Mesendoderm (in vitro differentiated cells): ENCODE measurements around the gene CLIC6.

Source experiments
- DNase-seq: peaks from one replicate; pipeline ENCODE4 v3.0.0; 2013
- H2AK5ac ChIP-seq: 2 replicates; pipeline ENCODE4 v1.6.1; 2013; ENCODE audit warnings: low read length, inconsistent platforms
- H2BK120ac ChIP-seq: 2 replicates; pipeline ENCODE4 v1.6.1; 2013; ENCODE audit warnings: low read depth, mild to moderate bottlenecking, low read length, moderate library complexity, mixed read lengths
- H2BK15ac ChIP-seq: replicated peaks from 2 replicates; pipeline ENCODE4 v1.6.1; 2013; ENCODE audit warnings: low read depth, mild to moderate bottlenecking, moderate library complexity
- H2BK5ac ChIP-seq: 2 replicates; pipeline ENCODE4 v1.6.1; 2013; ENCODE audit warnings: low read length, inconsistent platforms
- H3K18ac ChIP-seq: 2 replicates; pipeline ENCODE4 v1.6.1; 2013; ENCODE audit warnings: mild to moderate bottlenecking, low read length, mixed read lengths
- H3K23ac ChIP-seq: one replicate; pipeline ENCODE4 v1.6.1; 2013; ENCODE audit warnings: low read length
- H3K27ac ChIP-seq: 2 replicates; pipeline ENCODE4 v1.5.1; 2013; ENCODE audit warnings: low read depth, mild to moderate bottlenecking, inconsistent platforms, low read length, moderate library complexity
- H3K27me3 ChIP-seq: 2 replicates; pipeline ENCODE4 v1.6.1; 2013; ENCODE audit warnings: low read length, control low read depth, mild to moderate bottlenecking, inconsistent platforms; ENCODE audit not compliant: insufficient read depth, poor library complexity
- H3K36me3 ChIP-seq: 2 replicates; pipeline ENCODE4 v1.6.1; 2013; ENCODE audit warnings: low read length, inconsistent platforms; ENCODE audit not compliant: control insufficient read depth, insufficient read depth
- H3K4ac ChIP-seq: one replicate; pipeline ENCODE4 v1.6.1; 2013; ENCODE audit warnings: low read depth, mild to moderate bottlenecking, low read length, moderate library complexity
- H3K4me1 ChIP-seq: 2 replicates; pipeline ENCODE4 v1.6.1; 2013; ENCODE audit warnings: low read depth, low read length, inconsistent platforms; ENCODE audit not compliant: control insufficient read depth
- H3K4me2 ChIP-seq: 2 replicates; pipeline ENCODE4 v1.6.1; 2013; ENCODE audit warnings: low read length
- H3K4me3 ChIP-seq: 2 replicates; pipeline ENCODE4 v1.5.1; 2013; ENCODE audit warnings: mild to moderate bottlenecking, low read length
- H3K56ac ChIP-seq: one replicate; pipeline ENCODE4 v1.6.1; 2013; ENCODE audit warnings: low read length
- H3K79me1 ChIP-seq: 2 replicates; pipeline ENCODE4 v1.6.1; 2013; ENCODE audit warnings: low read length, inconsistent platforms
- H3K79me2 ChIP-seq: 2 replicates; pipeline ENCODE4 v1.6.1; 2013; ENCODE audit warnings: mild to moderate bottlenecking, low read length; ENCODE audit not compliant: control insufficient read depth, insufficient read depth
- H3K9ac ChIP-seq: 2 replicates; pipeline ENCODE4 v1.6.1; 2013; ENCODE audit warnings: low read length, inconsistent platforms
- H4K5ac ChIP-seq: one replicate; pipeline ENCODE4 v1.6.1; 2013; ENCODE audit warnings: low read length
- H4K8ac ChIP-seq: one replicate; pipeline ENCODE4 v1.6.1; 2013; ENCODE audit warnings: low read depth, mild to moderate bottlenecking, control low read depth, low read length, moderate library complexity
- WGBS: extraction: QIAGEN DNeasy Blood & Tissue Kit; methylation state at CpG from one replicate; pipeline ENCODE4 v1.1.7; 2013; ENCODE audit warnings: low lambda C conversion rate, missing lambda C conversion rate; ENCODE audit not compliant: insufficient coverage; ENCODE audit errors: extremely low coverage; 5-methylcytosine and 5-hydroxymethylcytosine counted together

The CLIC6 gene

GRCh38 chr21:34737115-34737514, 68.3 kb downstream of the CLIC6 start:
- Histone ChIP-seq H3K27ac (no peak overlapping the region), H3K56ac (no peak overlapping the region), H4K8ac (no peak overlapping the region), H2BK120ac (no peak overlapping the region), H2AK5ac (no peak overlapping the region), H3K4me1 (no peaks in the 10 kb centered on the region), H2BK15ac (no peak overlapping the region), H3K4ac (no peak overlapping the region), H2BK5ac (no peak overlapping the region), H3K18ac (no peak overlapping the region), H3K4me2 (no peak overlapping the region), H3K9ac (no peak overlapping the region), H3K4me3 (no peak overlapping the region), H3K79me2 (no peaks in the 10 kb centered on the region), H4K5ac (no peak overlapping the region), H3K23ac (no peak overlapping the region), H3K27me3 (no peaks in the 10 kb centered on the region), H3K36me3 (no peaks in the 10 kb centered on the region), H3K79me1 (no peaks in the 10 kb centered on the region)
- DNase-seq: no peak
- WGBS: no CpG with 5 or more reads among the region's 3 CpGs

DNA sequence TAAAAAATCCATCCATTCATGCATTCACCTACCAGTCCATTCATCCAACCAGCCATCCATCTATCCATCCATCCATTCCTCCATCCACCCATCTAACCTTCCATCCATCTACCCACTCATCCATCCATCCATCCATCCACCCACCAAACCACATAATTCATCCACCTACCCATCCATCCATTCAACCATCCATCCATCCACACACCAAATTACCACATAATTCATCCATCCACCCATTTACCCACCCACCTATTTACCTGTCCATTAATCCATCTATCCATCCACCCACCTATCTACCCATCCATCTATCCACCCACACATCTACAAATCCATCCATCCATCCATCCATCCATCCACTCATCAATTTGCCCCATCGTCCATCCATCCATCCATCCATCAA, 71.4 kb downstream of the CLIC6 start:
- Histone ChIP-seq H3K79me1 (no peaks in the 10 kb centered on the region), H3K4me2 (no peak overlapping the region), H2AK5ac (no peak overlapping the region), H3K9ac (no peak overlapping the region), H3K23ac (no peak overlapping the region), H4K8ac (no peak overlapping the region), H3K18ac (no peak overlapping the region), H3K27me3 (no peaks in the 10 kb centered on the region), H3K27ac (no peak overlapping the region), H3K4me3 (no peak overlapping the region), H3K4ac (no peak overlapping the region), H2BK120ac (no peak overlapping the region), H4K5ac (no peak overlapping the region), H2BK5ac (no peak overlapping the region), H3K36me3 (no peaks in the 10 kb centered on the region), H3K56ac (no peak overlapping the region), H3K79me2 (no peaks in the 10 kb centered on the region), H3K4me1 (no peaks in the 10 kb centered on the region), H2BK15ac (no peak overlapping the region)
- 100% methylated on average over 1 of the region's 1 CpG for WGBS
- DNase-seq: no peak

- H3K79me2 ChIP-seq: no peaks in the 10 kb centered on the region
- no peaks in the 10 kb centered on the region for H3K4me1 ChIP-seq
- H2AK5ac ChIP-seq: no peak overlapping the region
- no peak overlapping the region for H2BK5ac ChIP-seq
- H4K8ac ChIP-seq: no peak overlapping the region
- no peak overlapping the region for H2BK120ac ChIP-seq
- no peak for DNase-seq
- no peaks in the 10 kb centered on the region for H3K79me1 ChIP-seq
- H3K27me3 ChIP-seq: no peaks in the 10 kb centered on the region
- no peak overlapping the region for H3K4ac ChIP-seq
- no CpG with 5 or more reads among the region's 9 CpGs for WGBS
- H2BK15ac ChIP-seq: no peak overlapping the region
- H4K5ac ChIP-seq: no peak overlapping the region
- no peak overlapping the region for H3K18ac ChIP-seq
- no peak overlapping the region for H3K4me3 ChIP-seq
- no peaks in the 10 kb centered on the region for H3K36me3 ChIP-seq
- no peak overlapping the region for H3K9ac ChIP-seq
- H3K23ac ChIP-seq: no peak overlapping the region
- H3K4me2 ChIP-seq: no peak overlapping the region
- no peak overlapping the region for H3K27ac ChIP-seq
- no peak overlapping the region for H3K56ac ChIP-seq
These were observed 74.5 kb downstream of the CLIC6 start for GRCh38 chr21:34743285-34743684.

DNA sequence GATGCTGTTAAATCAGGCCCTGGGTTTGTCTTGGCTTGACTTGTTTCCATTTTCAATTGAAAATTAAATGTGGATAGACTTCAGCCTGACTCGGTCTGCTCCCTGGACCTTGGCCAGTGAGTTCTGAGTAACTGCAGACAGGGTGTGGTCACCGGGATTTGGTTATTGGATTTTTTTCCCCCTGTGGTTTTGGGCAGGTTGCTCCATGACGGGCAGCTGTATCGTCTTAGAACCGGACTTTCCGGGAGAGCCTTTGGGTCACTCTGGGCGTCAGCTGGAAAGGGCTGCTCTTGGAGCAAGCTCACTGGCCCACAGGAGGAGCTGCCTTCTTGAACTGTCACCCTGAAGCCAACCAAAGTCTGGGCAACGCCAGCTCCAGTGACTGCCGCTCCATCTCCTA, 75.0 kb downstream of the CLIC6 start:
- H3K27me3 ChIP-seq: no peaks in the 10 kb centered on the region
- no peak overlapping the region for H3K4me2 ChIP-seq
- H3K4me3 ChIP-seq: no peak overlapping the region
- no peak overlapping the region for H2BK120ac ChIP-seq
- no CpG with 5 or more reads among the region's 9 CpGs for WGBS
- H2BK5ac ChIP-seq: no peak overlapping the region
- H3K79me2 ChIP-seq: no peaks in the 10 kb centered on the region
- H4K5ac ChIP-seq: no peak overlapping the region
- no peak overlapping the region for H3K18ac ChIP-seq
- no peak overlapping the region for H3K56ac ChIP-seq
- no peak overlapping the region for H3K9ac ChIP-seq
- H3K4me1 ChIP-seq: no peaks in the 10 kb centered on the region
- peak overlapping the region; percentile 9 for H3K23ac ChIP-seq
- no peak overlapping the region for H3K4ac ChIP-seq
- H2BK15ac ChIP-seq: no peak overlapping the region
- H2AK5ac ChIP-seq: no peak overlapping the region
- H3K36me3 ChIP-seq: no peaks in the 10 kb centered on the region
- no peaks in the 10 kb centered on the region for H3K79me1 ChIP-seq
- no peak for DNase-seq
- no peak overlapping the region for H3K27ac ChIP-seq
- no peak overlapping the region for H4K8ac ChIP-seq

DNA sequence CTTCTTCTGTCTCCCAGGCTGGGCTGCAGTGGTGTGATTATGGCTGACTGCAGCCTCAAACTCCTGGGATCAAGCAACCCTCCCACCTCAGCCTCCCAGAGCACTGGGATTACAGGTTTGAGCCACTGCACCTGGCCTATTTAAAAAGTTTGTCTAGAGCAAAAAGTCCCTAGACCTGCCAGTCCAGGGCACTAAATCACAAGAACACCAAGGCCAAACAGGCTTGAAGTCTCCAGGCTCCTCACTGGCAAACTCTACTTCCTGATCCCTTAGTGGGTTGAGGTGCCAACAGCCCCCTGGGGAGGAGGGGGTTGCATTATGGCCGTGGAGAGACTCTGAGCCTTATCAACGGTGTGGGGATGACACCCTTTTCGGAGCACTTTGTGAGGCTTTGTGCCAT, 76.0 kb downstream of the CLIC6 start:
- Histone ChIP-seq H3K56ac (no peak overlapping the region), H3K36me3 (no peaks in the 10 kb centered on the region), H3K23ac (no peak overlapping the region), H3K27me3 (no peaks in the 10 kb centered on the region), H3K4me3 (no peak overlapping the region), H3K18ac (no peak overlapping the region), H3K4me2 (no peak overlapping the region), H4K5ac (no peak overlapping the region), H2BK5ac (no peak overlapping the region), H3K9ac (no peak overlapping the region), H2BK15ac (no peak overlapping the region), H2AK5ac (no peak overlapping the region), H3K27ac (no peak overlapping the region), H2BK120ac (no peak overlapping the region), H3K79me2 (no peaks in the 10 kb centered on the region), H3K79me1 (no peaks in the 10 kb centered on the region), H3K4ac (no peak overlapping the region), H3K4me1 (no peaks in the 10 kb centered on the region), H4K8ac (no peak overlapping the region)
- no peak for DNase-seq
- WGBS: no CpG with 5 or more reads among the region's 3 CpGs

DNA sequence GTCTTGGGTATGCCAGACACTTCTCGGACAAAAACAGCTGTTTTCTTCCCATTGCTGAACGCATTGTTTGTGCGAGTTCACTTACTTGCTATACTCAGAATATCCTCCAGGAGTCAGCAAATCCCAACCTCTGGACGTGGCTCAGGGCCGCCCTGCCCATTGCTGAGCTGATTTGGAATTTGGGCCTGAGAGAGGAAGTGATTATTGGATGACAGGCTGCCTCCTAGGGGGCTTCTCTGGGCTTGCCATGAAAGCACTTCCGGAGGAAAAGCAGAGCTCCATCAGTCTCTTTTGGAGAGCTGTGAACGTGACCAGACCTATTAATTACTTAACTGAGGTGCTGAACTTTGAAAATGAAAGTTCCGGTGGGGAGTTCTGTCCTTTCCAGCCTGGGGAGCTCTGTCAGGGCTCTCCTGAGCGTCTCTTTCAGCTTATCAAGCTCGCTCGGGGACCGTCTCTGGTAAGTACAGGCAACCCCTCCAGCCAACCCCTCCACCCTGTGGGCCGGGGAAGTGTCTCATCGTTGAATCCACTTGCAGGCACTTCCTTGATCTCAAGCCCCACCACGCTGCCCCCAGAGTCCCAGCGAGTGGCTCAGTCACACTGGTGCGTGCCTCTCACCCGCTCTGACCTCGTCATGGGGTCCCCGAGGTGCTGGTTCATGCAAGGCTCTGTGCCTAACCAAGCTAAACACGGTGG, 76.9 kb downstream of the CLIC6 start:
- H3K79me1 ChIP-seq: no peaks in the 10 kb centered on the region
- H2AK5ac ChIP-seq: peak overlapping the region; percentile 58
- H4K8ac ChIP-seq: no peak overlapping the region
- peak overlapping the region; percentile 76 for H3K56ac ChIP-seq
- no peak overlapping the region for H2BK15ac ChIP-seq
- no peaks in the 10 kb centered on the region for H3K79me2 ChIP-seq
- no peaks in the 10 kb centered on the region for H3K27me3 ChIP-seq
- peak overlapping the region; percentile 60 for H3K18ac ChIP-seq
- H3K27ac ChIP-seq: peak overlapping the region; percentile 18
- H2BK5ac ChIP-seq: peak overlapping the region; percentile 89
- no CpG with 5 or more reads among the region's 21 CpGs for WGBS
- H3K4ac ChIP-seq: no peak overlapping the region
- H3K4me2 ChIP-seq: no peak overlapping the region
- no peak overlapping the region for H3K23ac ChIP-seq
- H3K9ac ChIP-seq: no peak overlapping the region
- H3K4me3 ChIP-seq: no peak overlapping the region
- H2BK120ac ChIP-seq: peak overlapping the region; percentile 7
- H3K4me1 ChIP-seq: no peaks in the 10 kb centered on the region
- peak overlapping the region; percentile 81 for H4K5ac ChIP-seq
- DNase-seq: peak; percentile 98
- no peaks in the 10 kb centered on the region for H3K36me3 ChIP-seq
